Measurements from ENCODE around the gene CETP.
A peak's percentile ranks its signal among the peaks of the same experiment; 100 is the strongest.

Gene CETP

GRCh38 chr16:56943761-56944375 lies 17.9 kb upstream of the CETP start:
- DNase-seq (ENCODE audit: low read depth), result no peak
- no peak overlapping the region for H3K4me3 ChIP-seq (ENCODE audit: low read length)
- TF ChIP-seq, protein P1, sequence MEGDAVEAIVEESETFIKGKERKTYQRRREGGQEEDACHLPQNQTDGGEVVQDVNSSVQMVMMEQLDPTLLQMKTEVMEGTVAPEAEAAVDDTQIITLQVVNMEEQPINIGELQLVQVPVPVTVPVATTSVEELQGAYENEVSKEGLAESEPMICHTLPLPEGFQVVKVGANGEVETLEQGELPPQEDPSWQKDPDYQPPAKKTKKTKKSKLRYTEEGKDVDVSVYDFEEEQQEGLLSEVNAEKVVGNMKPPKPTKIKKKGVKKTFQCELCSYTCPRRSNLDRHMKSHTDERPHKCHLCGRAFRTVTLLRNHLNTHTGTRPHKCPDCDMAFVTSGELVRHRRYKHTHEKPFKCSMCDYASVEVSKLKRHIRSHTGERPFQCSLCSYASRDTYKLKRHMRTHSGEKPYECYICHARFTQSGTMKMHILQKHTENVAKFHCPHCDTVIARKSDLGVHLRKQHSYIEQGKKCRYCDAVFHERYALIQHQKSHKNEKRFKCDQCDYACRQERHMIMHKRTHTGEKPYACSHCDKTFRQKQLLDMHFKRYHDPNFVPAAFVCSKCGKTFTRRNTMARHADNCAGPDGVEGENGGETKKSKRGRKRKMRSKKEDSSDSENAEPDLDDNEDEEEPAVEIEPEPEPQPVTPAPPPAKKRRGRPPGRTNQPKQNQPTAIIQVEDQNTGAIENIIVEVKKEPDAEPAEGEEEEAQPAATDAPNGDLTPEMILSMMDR (IDR thresholded peaks at IDR 0.05; ENCODE audit: insufficient read depth, low read depth, low read length, missing control alignments), result no peak

GRCh38 chr16:56944954-56945839 lies 16.6 kb upstream of the CETP start:
- no peak overlapping the region for H3K4me3 ChIP-seq (ENCODE audit: low read length)
- TF ChIP-seq, protein P1 (IDR thresholded peaks at IDR 0.05; ENCODE audit: insufficient read depth, low read depth, low read length, missing control alignments), result no peak
- DNase-seq (ENCODE audit: low read depth), result peak; percentile 81

DNA sequence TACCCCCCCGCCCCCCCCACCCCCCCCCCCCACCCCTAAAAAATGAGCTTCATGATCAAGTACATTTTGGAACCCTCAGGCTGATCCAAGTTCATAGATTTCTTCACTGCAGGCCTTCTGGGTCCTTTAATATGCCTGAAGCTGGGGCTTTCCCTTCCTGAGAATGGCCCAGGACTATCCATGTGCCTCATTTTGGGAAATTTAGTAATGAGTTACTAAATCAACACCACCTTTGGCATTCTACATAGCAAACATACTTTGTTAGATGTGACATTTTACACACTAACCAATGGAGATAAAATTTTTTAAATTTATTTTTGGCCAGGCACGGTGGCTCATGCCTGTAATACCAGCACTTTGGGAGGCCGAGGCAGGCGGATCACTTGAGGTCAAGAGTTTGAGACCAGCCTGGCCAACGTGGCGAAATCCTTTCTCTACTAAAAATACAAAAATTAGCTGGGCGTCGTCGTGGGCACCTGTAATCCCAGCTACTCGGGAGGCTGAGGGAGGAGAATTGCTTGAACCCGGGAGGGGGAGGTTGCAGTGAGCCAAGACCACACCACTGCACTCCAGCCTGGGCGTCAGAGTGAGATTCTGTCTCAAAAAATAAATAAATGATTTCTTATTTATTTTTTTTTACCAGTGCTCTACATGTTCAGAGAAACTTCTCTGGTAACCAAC lies 15.8 kb upstream of the CETP start:
- no peak overlapping the region for H3K4me3 ChIP-seq (ENCODE audit: low read length)
- TF ChIP-seq, protein P1 (IDR thresholded peaks at IDR 0.05; ENCODE audit: insufficient read depth, low read depth, low read length, missing control alignments), result no peak
- DNase-seq (ENCODE audit: low read depth), result no peak

GRCh38 chr16:56946767-56947603 lies 14.8 kb upstream of the CETP start:
- TF ChIP-seq, protein P1 (IDR thresholded peaks at IDR 0.05; ENCODE audit: insufficient read depth, low read depth, low read length, missing control alignments), result no peak
- DNase-seq (ENCODE audit: low read depth), result no peak
- H3K4me3 ChIP-seq (ENCODE audit: low read length), result no peak overlapping the region

GRCh38 chr16:56947604-56947995 lies 14.2 kb upstream of the CETP start:
- H3K4me3 ChIP-seq (ENCODE audit: low read length), result no peak overlapping the region
- DNase-seq (ENCODE audit: low read depth), result no peak
- TF ChIP-seq, protein P1 (IDR thresholded peaks at IDR 0.05; ENCODE audit: insufficient read depth, low read depth, low read length, missing control alignments), result no peak

DNA sequence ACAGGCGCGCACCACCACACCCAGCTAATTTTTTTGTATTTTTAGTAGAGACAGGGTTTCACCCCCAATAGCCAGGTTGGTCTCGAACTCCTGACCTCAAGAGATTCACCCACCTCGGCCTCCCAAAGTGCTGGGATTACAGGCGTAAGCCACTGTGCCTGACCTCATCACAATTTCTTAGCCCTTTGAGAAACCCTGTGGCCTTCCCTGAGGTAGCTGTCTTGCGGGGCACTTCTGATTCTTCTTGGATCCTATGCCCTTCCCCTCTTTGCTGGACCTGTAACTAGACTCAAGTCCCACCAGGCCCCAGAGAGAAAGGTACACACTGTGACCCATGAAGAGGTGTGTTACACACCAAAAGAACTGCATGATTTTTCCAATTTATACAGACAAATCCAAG lies 13.5 kb upstream of the CETP start:
- TF ChIP-seq, protein P1 (IDR thresholded peaks at IDR 0.05; ENCODE audit: insufficient read depth, low read depth, low read length, missing control alignments), result no peak
- H3K4me3 ChIP-seq (ENCODE audit: low read length), result no peak overlapping the region

More for the DNA sequence above, 13.5 kb upstream of the CETP start:
- no peak for DNase-seq (ENCODE audit: low read depth)
